DND-41 (cell line): ENCODE data around the gene ST3GAL4.

ENCODE experiments used
- ATAC-seq: fragments of 200-7000 bp; cut with Tn5 transposase; 3 replicates; pipeline ENCODE4 v1.9.1; 2021; ENCODE audit warnings: low read depth; ENCODE audit not compliant: insufficient read depth
- DNase-seq: peaks from one replicate; pipeline ENCODE4 v3.0.0-alpha.2; 2020
- H2AFZ ChIP-seq: 2 replicates; pipeline ENCODE4 v1.6.0; 2012; ENCODE audit warnings: low read depth, low read length
- H3K27ac ChIP-seq: 2 replicates; pipeline ENCODE4 v1.5.1; 2012; ENCODE audit warnings: low read length, inconsistent platforms
- H3K27me3 ChIP-seq: fragments of 200-600 bp; sonication (generic); 2 replicates; pipeline ENCODE4 v1.6.0; 2012; ENCODE audit warnings: low read length, mild to moderate bottlenecking, inconsistent platforms; ENCODE audit not compliant: insufficient read depth, poor library complexity
- H3K36me3 ChIP-seq: 2 replicates; pipeline ENCODE4 v1.5.1; 2012; ENCODE audit warnings: low read length, inconsistent platforms; ENCODE audit not compliant: insufficient read depth
- H3K4me1 ChIP-seq: 2 replicates; pipeline ENCODE4 v1.5.1; 2012; ENCODE audit warnings: mild to moderate bottlenecking, low read length; ENCODE audit not compliant: insufficient read depth
- H3K4me2 ChIP-seq: 2 replicates; pipeline ENCODE4 v1.6.0; 2012; ENCODE audit warnings: mild to moderate bottlenecking, moderate library complexity, low read length, inconsistent platforms; ENCODE audit not compliant: insufficient read depth
- H3K4me3 ChIP-seq, 2 experiments: fragments of 200-600 bp in 1 of 2; shearing (Covaris generic) in 1 of 2; 2 replicates each; pipeline ENCODE4 v1.5.1; 2012 to 2016; ENCODE audit warnings: inconsistent platforms in 2 of 2, low read length in 2 of 2, mild to moderate bottlenecking in 2 of 2, low read depth in 1 of 2, moderate library complexity in 1 of 2
- H3K79me2 ChIP-seq: 2 replicates; pipeline ENCODE4 v1.6.0; 2012; ENCODE audit warnings: low read length, inconsistent platforms; ENCODE audit not compliant: insufficient read depth
- H3K9ac ChIP-seq: 2 replicates; pipeline ENCODE4 v1.6.0; 2012; ENCODE audit warnings: low read depth, mild to moderate bottlenecking, inconsistent platforms, low read length, moderate library complexity
- H3K9me3 ChIP-seq: 2 replicates; pipeline ENCODE4 v1.5.1; 2012; ENCODE audit warnings: low read length, moderate library complexity, mild to moderate bottlenecking, inconsistent platforms; ENCODE audit not compliant: insufficient read depth, severe bottlenecking
- H4K20me1 ChIP-seq: 2 replicates; pipeline ENCODE4 v1.6.0; 2012; ENCODE audit warnings: low read length; ENCODE audit not compliant: insufficient read depth
- CTCF ChIP-seq: IDR thresholded peaks from 2 replicates; pipeline ENCODE4 v1.5.1; 2012; ENCODE audit warnings: borderline replicate concordance, low read length, moderate library complexity, mild to moderate bottlenecking; ENCODE audit not compliant: poor library complexity, severe bottlenecking; ENCODE audit errors: extremely low read depth
- EZH2 ChIP-seq: IDR thresholded peaks from 3 replicates; pipeline ENCODE4 v1.6.1; 2012; ENCODE audit warnings: borderline replicate concordance, low read depth, mild to moderate bottlenecking, moderate library complexity, low read length, inconsistent platforms; ENCODE audit not compliant: severe bottlenecking

ST3GAL4 gene

GRCh38 chr11:126438691-126439090 is 83.2 kb downstream of the ST3GAL4 start:
- H3K9ac ChIP-seq: no peak overlapping the region
- ATAC-seq (no peak), DNase-seq (no peak)
- H3K9me3 ChIP-seq: no peaks in the 10 kb centered on the region
- H3K27ac ChIP-seq: no peak overlapping the region
- H3K27me3 ChIP-seq: no peaks in the 10 kb centered on the region
- no peaks in the 10 kb centered on the region for H3K79me2 ChIP-seq
- H3K4me2 ChIP-seq: no peak overlapping the region
- no peaks in the 10 kb centered on the region; the same call in 1 of the 2 replicates for H4K20me1 ChIP-seq
- no peak overlapping the region for H2AFZ ChIP-seq
- H3K4me3 ChIP-seq: no peak overlapping the region
- H3K4me1 ChIP-seq: peaks cover 7% of the 10 kb centered on the region
- 0 out of 2 replicates have a peak, but pooled peaks cover 3% of the 10 kb centered on the region for H3K36me3 ChIP-seq
- TF ChIP-seq CTCF: no peak
- no peak for TF ChIP-seq EZH2

DNA sequence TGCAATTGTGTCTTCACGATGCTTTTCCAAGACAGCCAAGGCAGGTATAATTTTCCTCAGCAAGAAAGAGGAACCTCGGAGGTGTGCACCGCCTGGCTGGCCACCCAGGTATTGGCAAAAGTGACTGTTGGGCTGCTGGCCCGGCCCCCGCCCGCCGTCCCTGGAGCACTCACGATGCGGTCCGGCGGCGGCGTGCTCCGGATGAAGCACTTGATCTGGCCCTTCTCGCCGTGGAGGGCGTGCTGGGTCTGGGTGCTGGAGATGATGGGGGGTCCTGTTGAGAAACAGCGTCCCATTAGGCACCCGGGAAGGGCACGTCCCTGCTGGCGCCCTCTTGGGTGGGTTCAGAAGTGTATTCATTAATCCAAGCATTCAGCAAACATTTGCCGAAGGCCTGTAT is 84.8 kb downstream of the ST3GAL4 start:
- Histone ChIP-seq H3K4me2 (no peak overlapping the region), H3K79me2 (no peaks in the 10 kb centered on the region), H4K20me1 (no peaks in the 10 kb centered on the region; the same call in 1 of the 2 replicates), H3K27ac (no peak overlapping the region), H3K9me3 (no peaks in the 10 kb centered on the region), H3K27me3 (no peaks in the 10 kb centered on the region), H2AFZ (no peak overlapping the region), H3K36me3 (0 out of 2 replicates have a peak, but pooled peaks cover 3% of the 10 kb centered on the region), H3K4me1 (peaks cover 7% of the 10 kb centered on the region), H3K9ac (no peak overlapping the region), H3K4me3 (no peak overlapping the region)
- ATAC-seq (no peak), DNase-seq (no peak)
- no peak for TF ChIP-seq CTCF
- TF ChIP-seq EZH2: no peak

- 0 out of 2 replicates have a peak overlapping the region, but pooled peaks have one; percentile 43 for H2AFZ ChIP-seq
- no peaks in the 10 kb centered on the region for H3K9me3 ChIP-seq
- peaks cover 7% of the 10 kb centered on the region for H3K4me1 ChIP-seq
- no peak overlapping the region for H3K4me3 ChIP-seq
- 0 out of 2 replicates have a peak, but pooled peaks cover 3% of the 10 kb centered on the region for H3K36me3 ChIP-seq
- H3K4me2 ChIP-seq: peak overlapping the region; percentile 54
- H3K27me3 ChIP-seq: no peaks in the 10 kb centered on the region
- H3K27ac ChIP-seq: no peak overlapping the region
- ATAC-seq (peak; percentile 86), DNase-seq (peak; percentile 83)
- no peak overlapping the region; the same call in 1 of the 2 replicates for H3K9ac ChIP-seq
- no peaks in the 10 kb centered on the region for H3K79me2 ChIP-seq
- no peaks in the 10 kb centered on the region; the same call in 1 of the 2 replicates for H4K20me1 ChIP-seq
- TF ChIP-seq CTCF: peak; percentile 99
- TF ChIP-seq EZH2: no peak
Observed at GRCh38 chr11:126440792-126441514, 85.5 kb downstream of the ST3GAL4 start.
